ENCODE measurements around the gene SOD2. TPM values are rescaled to one million over a fixed set of nuclear protein-coding genes. Genes with fewer than 3 reads are reported as not detected.
A peak's percentile ranks its signal among the peaks of the same experiment; 100 is the strongest.

The SOD2 gene
- total and polyA plus RNA-seq, 2 of the 13 experiments (the other 11 are each of a cell fraction or from before 2014, with no cell fraction given): 304 to 309 TPM

- TF ChIP-seq ZNF609 (CRISPR knock-in tag; IDR thresholded peaks at IDR 0.05; ENCODE audit: borderline replicate concordance): no peak
- TF ChIP-seq ZNF644 (CRISPR knock-in tag; IDR thresholded peaks at IDR 0.05; ENCODE audit: low read depth): 0 out of 2 replicates have a peak, but pooled peaks have one; percentile 13
- no peak for TF ChIP-seq ZNF740 (CRISPR knock-in tag; IDR thresholded peaks at IDR 0.05)
- TF ChIP-seq ZNF501 (CRISPR knock-in tag; IDR thresholded peaks at IDR 0.05): peak; percentile 52; the same call in 1 of the 2 replicates
- 0 out of 2 replicates have a peak, but pooled peaks have one; percentile 44 for TF ChIP-seq FOXO4 (CRISPR knock-in tag; conservative IDR thresholded peaks at IDR 0.05)
- TF ChIP-seq CREB1 (IDR thresholded peaks at IDR 0.05): peak; percentile 54; the same call in 1 of the 2 replicates
- TF ChIP-seq CREB1 (CRISPR knock-in tag; IDR thresholded peaks at IDR 0.05): peak; percentile 77
- 0 out of 2 replicates have a peak, but pooled peaks have one; percentile 22 for TF ChIP-seq RORA (CRISPR knock-in tag; IDR thresholded peaks at IDR 0.05)
- TF ChIP-seq ZNF607 (CRISPR knock-in tag; IDR thresholded peaks at IDR 0.05; ENCODE audit: borderline replicate concordance): 0 out of 2 replicates have a peak, but pooled peaks have one; percentile 47
- TF ChIP-seq GABPA (IDR thresholded peaks at IDR 0.05; ENCODE audit: low read depth, low read length): peak; percentile 15; the same call in 1 of the 2 replicates
- TF ChIP-seq GABPA (CRISPR knock-in tag; IDR thresholded peaks at IDR 0.05; ENCODE audit: low read depth): peak; percentile 84
- no peak for TF ChIP-seq PBX2 (CRISPR knock-in tag; IDR thresholded peaks at IDR 0.05)
- TF ChIP-seq GTF3A (CRISPR knock-in tag; conservative IDR thresholded peaks at IDR 0.05): 0 out of 2 replicates have a peak, but pooled peaks have one; percentile 79
- no peak for TF ChIP-seq ZNF20 (CRISPR knock-in tag; IDR thresholded peaks at IDR 0.05)
- no peak for TF ChIP-seq BHLHE40 (IDR thresholded peaks at IDR 0.05; ENCODE audit: low read length)
- peak; percentile 29; the same call in 1 of the 2 replicates for TF ChIP-seq FOXC1 (CRISPR knock-in tag; IDR thresholded peaks at IDR 0.05; ENCODE audit: borderline replicate concordance)
- TF ChIP-seq ATF1 (CRISPR knock-in tag; IDR thresholded peaks at IDR 0.05): peak; percentile 46; the same call in 1 of the 2 replicates
- peak; percentile 52; the same call in 1 of the 2 replicates for TF ChIP-seq ZNF441 (CRISPR knock-in tag; IDR thresholded peaks at IDR 0.05; ENCODE audit: borderline replicate concordance)
- TF ChIP-seq FOSL2 (CRISPR knock-in tag; IDR thresholded peaks at IDR 0.05): peak; percentile 84
- peak; percentile 97 for TF ChIP-seq ETV5 (CRISPR knock-in tag; IDR thresholded peaks at IDR 0.05; ENCODE audit: borderline replicate concordance)
- TF ChIP-seq THAP7 (CRISPR knock-in tag; IDR thresholded peaks at IDR 0.05): 0 out of 2 replicates have a peak, but pooled peaks have one; percentile 2
- TF ChIP-seq ZNF878 (CRISPR knock-in tag; IDR thresholded peaks at IDR 0.05): peak; percentile 80
Measured at GRCh38 chr6:159693894-159694545, 979 bp upstream of the SOD2 start (continued).
